ENCODE results near the gene KCTD5.

DNA sequence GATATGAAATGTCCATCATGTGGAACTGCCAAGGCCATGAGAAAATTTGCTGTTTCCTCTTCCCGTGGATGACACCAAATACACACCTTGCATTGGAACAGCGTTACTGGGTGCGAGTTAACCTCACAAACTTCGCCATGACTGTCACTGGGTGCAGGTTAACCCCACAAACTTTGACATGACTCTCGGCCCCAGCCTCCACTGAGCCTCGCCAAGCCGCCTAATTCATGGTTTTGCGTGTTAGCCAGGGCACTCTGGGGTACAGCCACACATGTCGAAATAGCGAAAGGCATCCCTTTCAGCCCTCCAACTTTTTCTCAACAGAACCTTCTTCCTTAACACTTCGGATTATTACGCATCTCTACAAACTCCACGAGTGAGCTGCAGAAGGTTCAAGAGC, 10.6 kb upstream of the KCTD5 start:
- TF ChIP-seq, protein P1, sequence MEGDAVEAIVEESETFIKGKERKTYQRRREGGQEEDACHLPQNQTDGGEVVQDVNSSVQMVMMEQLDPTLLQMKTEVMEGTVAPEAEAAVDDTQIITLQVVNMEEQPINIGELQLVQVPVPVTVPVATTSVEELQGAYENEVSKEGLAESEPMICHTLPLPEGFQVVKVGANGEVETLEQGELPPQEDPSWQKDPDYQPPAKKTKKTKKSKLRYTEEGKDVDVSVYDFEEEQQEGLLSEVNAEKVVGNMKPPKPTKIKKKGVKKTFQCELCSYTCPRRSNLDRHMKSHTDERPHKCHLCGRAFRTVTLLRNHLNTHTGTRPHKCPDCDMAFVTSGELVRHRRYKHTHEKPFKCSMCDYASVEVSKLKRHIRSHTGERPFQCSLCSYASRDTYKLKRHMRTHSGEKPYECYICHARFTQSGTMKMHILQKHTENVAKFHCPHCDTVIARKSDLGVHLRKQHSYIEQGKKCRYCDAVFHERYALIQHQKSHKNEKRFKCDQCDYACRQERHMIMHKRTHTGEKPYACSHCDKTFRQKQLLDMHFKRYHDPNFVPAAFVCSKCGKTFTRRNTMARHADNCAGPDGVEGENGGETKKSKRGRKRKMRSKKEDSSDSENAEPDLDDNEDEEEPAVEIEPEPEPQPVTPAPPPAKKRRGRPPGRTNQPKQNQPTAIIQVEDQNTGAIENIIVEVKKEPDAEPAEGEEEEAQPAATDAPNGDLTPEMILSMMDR (IDR thresholded peaks at IDR 0.05), result no peak
- TF ChIP-seq POLR2A (IDR thresholded peaks at IDR 0.05) (no peak), POLR2AphosphoS5 (IDR thresholded peaks at IDR 0.05) (no peak)

All from sigmoid colon (tissue), 4 donors.